Medulla oblongata (tissue), 1 donor: ENCODE data around the gene C2CD4A.

Experiments used
- DNase-seq: peaks from one replicate; pipeline ENCODE4 v3.0.0-alpha.2; 2015; ENCODE audit errors: extremely low spot score

The C2CD4A gene

DNA sequence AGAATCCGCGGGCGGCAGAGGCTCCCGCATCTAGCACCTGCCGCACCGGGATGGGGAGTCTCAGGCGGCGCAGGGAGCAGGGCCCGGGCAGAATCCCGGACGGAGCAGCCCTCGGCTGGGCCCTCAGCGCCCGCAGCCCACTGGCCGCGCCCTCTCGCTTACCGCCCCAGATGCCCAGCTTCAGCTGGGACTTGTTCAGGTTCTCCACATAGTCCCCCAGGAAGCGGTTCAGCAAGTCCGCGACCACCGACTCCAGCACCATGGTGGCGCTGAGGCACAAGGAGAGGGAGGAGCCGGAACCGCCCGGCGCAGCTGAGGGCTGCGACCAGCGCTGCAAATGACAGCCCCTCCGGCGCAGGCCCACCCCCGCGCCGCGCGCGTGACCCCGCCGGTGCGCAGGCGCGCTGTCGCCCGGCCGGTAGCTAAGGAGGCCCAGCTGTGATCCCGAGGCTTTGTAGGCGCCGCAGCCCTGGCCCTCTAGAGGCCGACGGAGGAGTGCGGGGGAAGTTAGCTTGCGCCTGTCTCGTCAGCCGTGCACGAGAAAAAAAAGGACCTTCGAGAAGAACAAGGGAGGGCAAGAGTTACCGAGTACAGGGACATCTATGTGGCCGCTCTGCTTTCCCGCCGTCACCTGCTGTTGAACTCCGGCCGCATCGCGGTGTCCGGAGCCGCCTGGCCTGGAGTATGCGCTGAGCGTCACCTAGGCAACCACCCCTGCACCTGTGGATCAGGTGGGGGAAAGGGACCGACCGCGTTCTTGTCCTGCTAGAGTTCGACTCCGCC is 6.5 kb upstream of the C2CD4A start, which contains the start of gene VPS13C:
TSS of gene VPS13C (minus strand) at position 335 of the 783 bp plus-strand sequence. CDS start at position 262, 73 bp downstream.
- DNase-seq: peak; percentile 95

- DNase-seq: no peak
These were observed 5.9 kb upstream of the C2CD4A start for GRCh38 chr15:62060896-62061280.

DNA sequence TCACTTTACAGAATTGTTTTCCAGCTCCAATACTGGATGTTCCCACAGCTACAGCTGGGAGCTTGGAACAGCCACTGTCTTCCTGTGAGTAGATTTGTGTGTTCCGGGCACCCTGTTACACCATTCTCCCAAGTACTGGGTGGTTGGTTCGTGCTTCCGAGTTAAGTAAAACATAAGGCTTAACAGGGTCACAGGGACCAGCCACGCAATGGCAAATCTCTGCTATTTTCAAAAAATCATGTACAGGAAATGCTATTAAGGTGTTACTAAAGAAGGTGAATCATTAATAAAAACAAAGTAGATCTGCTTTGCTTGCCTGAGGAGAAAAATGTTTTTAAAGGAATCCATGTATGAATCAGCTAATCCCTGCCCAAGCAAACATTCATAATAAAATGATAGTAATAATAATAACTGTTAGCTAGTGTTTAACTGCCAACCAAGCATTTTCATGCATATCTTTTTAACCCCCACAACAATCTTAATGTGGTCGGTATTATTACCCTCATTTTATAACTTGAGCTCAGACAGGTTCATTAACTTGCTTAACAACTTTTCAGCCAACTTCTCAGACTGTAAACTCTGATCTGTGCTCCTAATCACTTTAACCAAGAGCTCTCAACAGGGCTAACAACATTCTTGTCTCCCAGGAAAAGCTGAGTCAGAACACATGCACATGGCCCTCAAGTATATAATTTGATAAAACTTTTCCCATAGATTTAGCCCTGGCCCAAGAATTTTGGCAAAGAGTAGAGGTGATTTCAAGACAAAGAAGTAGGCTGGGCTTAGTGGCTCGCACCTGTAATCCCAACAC is 2.7 kb upstream of the C2CD4A start:
- DNase-seq: no peak

- no peak for DNase-seq
These were observed 769 bp downstream of the C2CD4A start for GRCh38 chr15:62067448-62068044.

DNA sequence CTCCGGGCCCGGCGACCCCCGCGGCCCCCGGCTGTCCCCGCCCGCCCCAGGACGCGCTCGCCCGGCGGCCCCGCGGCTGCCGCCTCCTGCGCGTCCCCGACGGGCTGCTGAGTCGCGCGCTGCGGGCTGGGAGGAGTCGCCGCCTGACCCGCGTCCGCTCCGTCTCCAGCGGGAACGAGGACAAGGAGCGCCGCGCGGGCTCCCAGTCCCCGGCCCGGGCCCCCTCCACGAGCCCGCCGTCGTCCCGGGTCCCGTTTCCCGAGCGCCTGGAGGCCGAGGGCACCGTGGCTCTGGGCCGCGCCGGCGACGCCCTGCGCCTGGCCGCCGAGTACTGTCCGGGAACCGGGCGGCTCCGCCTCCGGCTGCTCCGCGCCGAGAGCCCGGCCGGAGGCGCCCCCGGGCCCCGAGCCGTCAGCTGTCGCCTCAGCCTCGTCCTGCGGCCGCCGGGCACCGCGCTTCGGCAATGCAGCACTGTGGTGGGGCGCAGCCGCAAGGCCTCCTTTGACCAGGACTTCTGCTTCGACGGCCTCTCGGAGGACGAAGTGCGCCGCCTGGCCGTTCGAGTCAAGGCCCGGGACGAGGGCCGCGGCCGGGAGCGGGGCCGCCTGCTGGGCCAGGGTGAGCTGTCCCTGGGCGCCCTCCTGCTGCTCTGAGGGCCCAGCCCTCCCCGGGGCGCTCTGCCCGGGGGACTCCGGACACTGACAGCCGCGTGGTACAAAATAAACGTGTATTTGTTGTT is 1.5 kb downstream of the C2CD4A start:
- no peak for DNase-seq

DNA sequence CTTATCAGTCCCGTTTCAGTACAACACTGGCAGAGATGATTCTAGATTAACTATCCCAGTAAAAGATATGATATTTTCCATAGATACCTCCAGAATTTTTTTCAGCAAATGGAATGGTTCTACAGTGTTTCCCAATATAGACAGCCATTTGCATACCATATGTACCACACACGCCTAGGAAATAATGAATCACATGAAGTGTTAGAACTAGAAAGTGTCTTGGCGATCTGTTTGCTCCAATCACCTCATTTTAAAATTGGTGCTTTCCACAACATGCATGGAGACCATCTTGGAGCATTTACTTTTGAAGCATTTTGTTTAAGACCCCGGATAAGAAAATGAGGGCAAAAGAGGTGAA is 2.0 kb downstream of the C2CD4A start:
- DNase-seq: no peak

- no peak for DNase-seq
These were observed 2.8 kb downstream of the C2CD4A start for GRCh38 chr15:62069551-62069950.

DNA sequence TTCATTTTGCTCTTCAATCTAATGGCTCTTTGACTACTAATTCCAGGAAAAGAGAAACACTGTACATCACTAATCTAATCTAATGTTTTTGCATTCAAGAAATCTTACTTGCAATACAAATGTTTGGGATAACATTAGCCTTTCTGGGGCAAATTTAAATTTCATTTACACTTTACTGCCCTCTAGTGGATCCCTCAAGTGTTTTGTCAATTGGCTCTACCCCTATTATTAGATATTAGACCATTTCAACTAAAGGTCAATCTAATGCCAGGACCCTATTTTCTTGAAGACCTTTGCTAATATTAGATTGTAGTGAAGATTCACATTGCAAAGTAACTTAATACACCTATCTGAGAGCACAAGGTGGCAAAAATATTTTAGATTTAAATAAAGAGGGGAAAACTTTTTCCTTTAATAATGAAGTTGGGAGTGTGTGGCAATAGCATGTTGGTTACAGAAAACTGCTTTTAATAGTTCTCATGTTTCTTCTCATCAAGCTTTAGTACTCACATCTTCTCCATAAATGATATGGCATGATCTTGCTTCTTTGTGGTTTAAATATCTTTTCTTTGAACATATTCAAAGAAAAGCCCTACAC is 5.0 kb downstream of the C2CD4A start:
- peak; percentile 74 for DNase-seq

GRCh38 chr15:62075595-62076277 is 9.0 kb downstream of the C2CD4A start:
- DNase-seq: no peak

DNA sequence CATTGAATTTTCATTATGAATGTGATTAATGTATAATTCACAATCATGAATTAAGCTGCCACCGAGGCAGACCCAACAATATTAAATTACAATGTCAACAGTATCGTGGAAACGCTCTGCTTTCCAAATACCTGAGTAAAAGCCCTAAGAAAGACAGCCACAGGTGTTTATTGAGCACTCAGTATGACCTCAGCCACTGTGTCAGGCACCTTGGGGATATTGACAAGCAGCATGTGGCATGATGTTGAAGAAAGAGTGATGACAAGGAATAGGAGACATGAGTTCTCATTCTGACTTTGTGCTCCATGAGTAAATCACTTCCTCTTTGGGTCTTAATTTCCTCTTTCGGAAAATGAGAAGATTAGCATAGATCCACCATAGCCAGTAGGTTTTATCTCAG is 12.8 kb downstream of the C2CD4A start:
- no peak for DNase-seq

GRCh38 chr15:62083194-62084154 is 16.7 kb downstream of the C2CD4A start:
- no peak for DNase-seq

DNA sequence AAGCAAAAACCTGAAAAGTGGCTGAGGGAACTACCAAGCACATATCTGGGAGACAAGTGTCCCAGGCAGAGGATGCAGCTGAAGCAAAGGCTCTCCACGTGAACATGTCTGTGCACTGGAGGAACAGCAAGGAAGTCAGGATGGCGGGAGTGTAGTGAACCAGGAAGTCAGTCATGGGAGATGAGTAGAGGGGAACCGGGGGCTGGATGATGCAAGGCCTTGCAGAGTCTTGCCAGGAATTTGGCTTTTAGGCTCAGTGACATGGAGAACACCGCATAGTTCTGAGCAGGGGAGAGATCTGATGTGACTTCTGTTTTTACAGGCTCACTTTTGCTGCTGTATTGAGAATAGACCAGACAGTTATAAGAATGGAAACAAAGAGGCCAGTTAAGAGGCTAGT is 19.0 kb downstream of the C2CD4A start:
- peak; percentile 20 for DNase-seq

- DNase-seq: no peak
These were observed 21.0 kb downstream of the C2CD4A start for GRCh38 chr15:62087671-62088352.

GRCh38 chr15:62088353-62088693 is 21.5 kb downstream of the C2CD4A start:
- DNase-seq: no peak

GRCh38 chr15:62089616-62090015 is 22.8 kb downstream of the C2CD4A start:
- no peak for DNase-seq

DNA sequence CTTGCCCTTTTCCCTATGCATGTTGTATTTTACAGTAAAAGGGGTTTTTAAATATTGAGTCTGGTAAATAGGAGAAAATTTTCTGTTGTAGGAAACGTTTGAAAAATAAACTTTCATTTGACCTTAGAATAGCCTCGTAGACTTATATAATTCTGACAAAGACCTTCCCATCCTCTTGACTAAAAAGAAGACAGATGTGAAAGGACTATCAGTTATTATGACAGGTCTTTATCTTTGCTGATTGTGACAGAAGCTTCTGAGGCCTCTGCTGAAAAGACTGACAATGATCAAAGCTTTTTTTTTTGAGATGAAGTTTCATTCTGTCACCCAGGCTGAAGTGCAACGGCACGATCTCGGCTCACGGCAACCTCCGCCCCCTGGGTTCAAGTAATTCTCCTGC is 24.2 kb downstream of the C2CD4A start:
- DNase-seq: no peak

GRCh38 chr15:62093809-62094208 is 27.0 kb downstream of the C2CD4A start:
- DNase-seq: no peak

DNA sequence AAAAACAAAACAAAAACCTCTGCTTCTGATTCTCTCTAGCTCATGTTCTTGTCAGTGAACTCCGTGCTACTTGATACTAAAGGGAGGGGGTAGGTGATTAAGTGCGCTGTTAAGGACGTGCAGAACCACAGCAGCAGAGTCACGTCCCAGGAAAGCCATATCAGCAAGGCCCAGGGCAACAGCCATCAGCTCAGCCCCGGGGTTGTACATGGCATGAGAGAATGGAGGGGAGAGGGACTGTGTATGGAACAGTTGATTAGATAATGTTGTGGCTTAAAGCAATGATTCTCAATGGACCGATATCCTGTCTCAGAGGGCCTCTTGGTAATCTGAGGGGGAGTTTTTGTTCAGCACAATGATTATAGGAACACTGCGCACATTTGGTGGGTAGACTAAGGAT is 27.6 kb downstream of the C2CD4A start:
- DNase-seq: no peak

DNA sequence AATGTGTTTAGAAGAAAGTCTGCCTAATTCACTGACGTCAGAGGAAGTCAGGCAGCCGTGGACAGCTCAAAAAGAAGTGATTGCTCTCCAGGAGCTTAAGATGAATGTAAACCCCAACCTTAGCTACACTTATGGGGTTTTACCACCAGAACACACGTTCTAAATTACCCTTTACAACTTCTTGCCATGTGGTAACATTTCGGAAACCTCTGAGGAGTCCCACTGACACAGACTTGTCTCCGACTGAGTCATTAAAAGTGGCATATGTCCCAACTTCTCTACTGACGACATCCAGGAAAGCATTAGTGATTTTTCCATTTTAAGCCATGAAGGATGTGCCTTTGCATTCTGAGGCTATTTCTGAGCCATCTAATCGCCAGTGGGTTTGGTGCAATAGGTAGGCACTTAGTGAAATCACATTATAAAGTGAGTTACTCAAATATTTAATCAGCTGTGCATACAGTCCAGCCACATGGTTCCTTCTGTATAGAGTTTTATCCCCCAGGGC is 32.4 kb downstream of the C2CD4A start:
- no peak for DNase-seq
